Heart left ventricle (tissue), 16 donors: ENCODE data around the gene FOXP4. TPM values are rescaled to one million over a fixed set of nuclear protein-coding genes. Genes with fewer than 3 reads are reported as not detected.

ENCODE experiments used
- ATAC-seq, 4 donors: fragments of 200-7000 bp; cut with Tn5 transposase; one replicate each; pipeline ENCODE4 v1.9.1; 2020 to 2022; ENCODE audit warnings: moderate library complexity in 4 of 4, mild to moderate bottlenecking in 3 of 4, moderate number of reproducible peaks in 1 of 4
- DNase-seq, 5 donors: peaks; one replicate each; pipeline ENCODE4 v3.0.0-alpha.2; 2020
- H3K27ac ChIP-seq, 12 donors: fragments of 200-600 bp; sonication (generic) in 4 of 12; one replicate each; pipeline versions ENCODE4 v1.5.0 to v1.8.0; 2016 to 2022; ENCODE audit warnings: mild to moderate bottlenecking in 2 of 12
- H3K27me3 ChIP-seq, 9 donors: fragments of 200-600 bp; sonication (generic) in 2 of 9; one replicate each; pipeline versions ENCODE4 v1.5.1 to v1.8.0; 2016 to 2022; ENCODE audit warnings: mild to moderate bottlenecking in 3 of 9
- H3K36me3 ChIP-seq, 9 donors: fragments of 200-600 bp; sonication (generic) in 2 of 9; one replicate each; pipeline versions ENCODE4 v1.5.0 to v1.8.0; 2018 to 2022; ENCODE audit warnings: mild to moderate bottlenecking in 2 of 9
- H3K4me1 ChIP-seq, 12 donors: fragments of 200-600 bp; sonication (generic) in 4 of 12; one replicate each; pipeline versions ENCODE4 v1.5.0 to v1.8.0; 2016 to 2022; ENCODE audit warnings: mild to moderate bottlenecking in 3 of 12
- H3K4me3 ChIP-seq, 12 donors: fragments of 200-600 bp; sonication (generic) in 4 of 12; one replicate each; pipeline versions ENCODE4 v1.5.0 to v1.8.0; 2017 to 2022; ENCODE audit warnings: mild to moderate bottlenecking in 9 of 12, moderate library complexity in 4 of 12
- H3K9me3 ChIP-seq, 12 donors: fragments of 200-600 bp; sonication (generic) in 4 of 12; one replicate each; pipeline versions ENCODE4 v1.5.0 to v1.8.0; 2016 to 2022; ENCODE audit warnings: mild to moderate bottlenecking in 1 of 12
- POLR2A ChIP-seq, 2 donors: fragments of 450-650 bp; IDR thresholded peaks; one replicate each; pipeline ENCODE4 v1.6.1; 2017; ENCODE audit warnings: antibody characterized with exemption in 2 of 2, mild to moderate bottlenecking in 2 of 2, moderate library complexity in 2 of 2
- WGBS, 4 donors: extraction: QIAGEN DNeasy Blood & Tissue Kit in 2 of 4; methylation state at CpG; one replicate each; pipeline versions ENCODE4 v1.1.5 to v1.1.7; 2013 to 2018; 5-methylcytosine and 5-hydroxymethylcytosine counted together
- intact Hi-C, 10 donors: fragments of 100-400 bp; cut with DNase I; formaldehyde crosslinking; loops; one replicate each; pipeline versions ENCODE4 v1.11.1 to v1.14.2; 2022
- polyA plus RNA-seq, 2 donors: library from polyadenylated mRNA; stranded (reverse); fragments of 200-250 nt; gene quantifications; one replicate each; pipeline ENCODE4 v1.2.3, GENCODE V29; 2013
- total RNA-seq, 9 donors: library from RNA; depleted of rRNA in 2 of 9; stranded (reverse); fragments of >200 nt in 2 of 9; fragmentation: NEBNext Ultra II Directional in 3 of 9; extraction: Animal tissue kit (Norgen Biotek cat#: 25700) in 3 of 9; gene quantifications; one replicate each; pipeline versions ENCODE4 v1.1.0 to v1.2.4, GENCODE V29; 2016 to 2023
- TF ChIP-seq, protein P1 (sequence below), 12 donors: fragments of 200-600 bp; sonication (generic) in 4 of 12; IDR thresholded peaks; one replicate each; pipeline versions ENCODE4 v1.5.0 to v1.8.0; 2018 to 2022; ENCODE audit warnings: antibody characterized with exemption in 12 of 12, mild to moderate bottlenecking in 5 of 12
- donor health status: ischemic (EF 13 %, LVEDD 7.1; RV severe dilation, severe dysfunction).
- donor health status: healthy with polysubstance abuse.
- donor health status: DM: no; HTN: yes; CAD: no.
- donor health status: DM: no; HTN: no; CAD: no.
- donor health status: ischemic (EF 25% LVEDD 6.9; RV normal size, moderate dysfunction).
- donor health status: ischemic (EF 25% LVEDD 5.7; RV mildly dilated, moderate dysfunction).
- donor health status: healthy.
- donor health status: DM: yes; HTN: yes; CAD: no.
- donor health status: ischemic (EF 35%, LVEDD 5.7; RV mildly dilated, moderate dysfunction).
- donor health status: nonischemic (EF 11% LVEDD 7.7; RV severe dilation, severe dysfunction).
- donor health status: DM: yes; HTN: yes; CAD: no.
- donor health status: PGD.
- donor health status: ischemic (EF 29% LVEDD 5.4; RV normal size, mild dysfunction).
- donor health status: nonischemic (EF 23%, LVEDD 6.1; RV moderate dilation, normal function).

Gene FOXP4
- total and polyA plus RNA-seq, 11 donors = 10.9 to 22.5 (median 16.0) TPM

DNA sequence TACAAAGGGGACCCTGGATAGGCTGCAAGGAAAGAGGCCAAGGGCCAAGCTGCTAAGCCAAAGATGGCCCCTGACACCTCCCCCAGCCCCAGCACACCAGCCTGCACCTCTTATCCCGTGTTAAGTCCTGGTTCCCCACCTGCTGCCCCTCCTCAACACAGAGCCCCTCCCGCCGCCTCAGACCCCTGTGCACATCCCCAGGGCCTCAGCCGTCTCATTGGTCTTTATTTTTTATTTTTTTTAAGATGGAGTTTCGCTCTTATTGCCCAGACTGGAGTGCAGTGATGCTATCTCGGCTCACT lies 55.0 kb downstream of the FOXP4 start:
- intact Hi-C loops = loop anchor here in 6 of 10 donors (5.0 to 10.0 kb wide), 3 partner anchors 174 to 444 kb away; partner anchors contain the start of gene FRS3 (in 6 of the 6)

DNA sequence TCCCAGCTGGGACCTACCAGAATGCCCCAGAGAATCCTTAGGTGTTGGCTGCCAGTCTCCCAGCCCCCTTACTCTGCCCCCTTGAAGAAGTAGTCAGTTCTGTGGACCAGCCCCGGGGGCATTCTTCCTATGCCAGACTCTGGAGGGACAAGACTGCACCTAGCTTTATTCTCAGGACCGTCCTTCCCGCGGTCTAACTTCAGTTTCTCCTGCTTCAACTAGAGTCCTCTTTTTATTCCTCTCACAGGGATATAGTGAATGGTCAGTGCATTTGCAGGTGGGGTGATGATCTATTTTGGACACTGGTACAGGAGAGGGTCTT lies 56.2 kb downstream of the FOXP4 start:
- ATAC-seq = no peak
- intact Hi-C loops = loop anchor here in 7 of 10 donors (2.0 to 10.0 kb wide), 5 partner anchors 80 to 442 kb away; partner anchors contain the start of gene FRS3 (in 6 of the 7)

More for the DNA sequence above, 55.0 kb downstream of the FOXP4 start:
- ATAC-seq (no peak), DNase-seq (peak in 1 of 5 donors; percentile 34)
- TF ChIP-seq, protein P1, sequence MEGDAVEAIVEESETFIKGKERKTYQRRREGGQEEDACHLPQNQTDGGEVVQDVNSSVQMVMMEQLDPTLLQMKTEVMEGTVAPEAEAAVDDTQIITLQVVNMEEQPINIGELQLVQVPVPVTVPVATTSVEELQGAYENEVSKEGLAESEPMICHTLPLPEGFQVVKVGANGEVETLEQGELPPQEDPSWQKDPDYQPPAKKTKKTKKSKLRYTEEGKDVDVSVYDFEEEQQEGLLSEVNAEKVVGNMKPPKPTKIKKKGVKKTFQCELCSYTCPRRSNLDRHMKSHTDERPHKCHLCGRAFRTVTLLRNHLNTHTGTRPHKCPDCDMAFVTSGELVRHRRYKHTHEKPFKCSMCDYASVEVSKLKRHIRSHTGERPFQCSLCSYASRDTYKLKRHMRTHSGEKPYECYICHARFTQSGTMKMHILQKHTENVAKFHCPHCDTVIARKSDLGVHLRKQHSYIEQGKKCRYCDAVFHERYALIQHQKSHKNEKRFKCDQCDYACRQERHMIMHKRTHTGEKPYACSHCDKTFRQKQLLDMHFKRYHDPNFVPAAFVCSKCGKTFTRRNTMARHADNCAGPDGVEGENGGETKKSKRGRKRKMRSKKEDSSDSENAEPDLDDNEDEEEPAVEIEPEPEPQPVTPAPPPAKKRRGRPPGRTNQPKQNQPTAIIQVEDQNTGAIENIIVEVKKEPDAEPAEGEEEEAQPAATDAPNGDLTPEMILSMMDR (IDR thresholded peaks at IDR 0.05) = no peak
- H3K9me3 ChIP-seq = no peaks in the 10 kb centered on the region
- no peak overlapping the region for H3K27ac ChIP-seq
- H3K27me3 ChIP-seq = no peaks in the 10 kb centered on the region
- WGBS, 4 donors = 88 to 92% (median 90%) methylated on average over 6 of the region's 6 CpGs
- peaks cover 0 to 11% (median 3%) of the 10 kb centered on the region in 12 donors for H3K4me1 ChIP-seq
- peaks cover 0 to 26% (median 10%) of the 10 kb centered on the region in 9 donors for H3K36me3 ChIP-seq
- H3K4me3 ChIP-seq = no peak overlapping the region

GRCh38 chr6:41602864-41603608 lies 56.9 kb downstream of the FOXP4 start:
- Histone ChIP-seq H3K4me3 (peak overlapping the region in 9 of 12 donors; percentile 2 to 40 (median 17)), H3K27ac (peak overlapping the region in 3 of 12 donors; percentile 5 to 52 (median 51)), H3K4me1 (peaks cover 0 to 11% (median 3%) of the 10 kb centered on the region in 12 donors), H3K9me3 (no peaks in the 10 kb centered on the region), H3K27me3 (no peaks in the 10 kb centered on the region), H3K36me3 (peaks cover 0 to 13% (median 0%) of the 10 kb centered on the region in 9 donors)
- peak; percentile 84 to 88 (median 84) for DNase-seq
- ATAC-seq = peak; percentile 62 to 87 (median 81)
- TF ChIP-seq, protein P1 (IDR thresholded peaks at IDR 0.05) = peak; percentile 77 to 96 (median 90)
- no peak for TF ChIP-seq POLR2A (IDR thresholded peaks at IDR 0.05)
- intact Hi-C loops = loop anchor here (1.0 to 10.0 kb wide), 6 partner anchors 79 to 442 kb away; partner anchors contain the start of gene FRS3 (in 6 of the 10)
- 6 to 7% (median 7%) methylated on average over 20 of the region's 20 CpGs for WGBS, 4 donors

More for the DNA sequence above, 56.2 kb downstream of the FOXP4 start:
- DNase-seq = peak in 1 of 5 donors; percentile 23
- no peaks in the 10 kb centered on the region for H3K9me3 ChIP-seq
- no peaks in the 10 kb centered on the region for H3K27me3 ChIP-seq
- H3K36me3 ChIP-seq = peaks cover 0 to 17% (median 2%) of the 10 kb centered on the region in 9 donors
- no peak for TF ChIP-seq POLR2A (IDR thresholded peaks at IDR 0.05)
- TF ChIP-seq, protein P1 (IDR thresholded peaks at IDR 0.05) = no peak
- peaks cover 0 to 11% (median 3%) of the 10 kb centered on the region in 12 donors for H3K4me1 ChIP-seq
- WGBS, 4 donors = 65 to 78% (median 72%) methylated on average over 4 of the region's 4 CpGs
- peak overlapping the region in 1 of 12 donors; percentile 52 for H3K27ac ChIP-seq
- H3K4me3 ChIP-seq = no peak overlapping the region

- ATAC-seq = no peak
- intact Hi-C loops = loop anchor here in 6 of 10 donors (5.0 to 10.0 kb wide), 3 partner anchors 171 to 441 kb away; partner anchors contain the start of gene FRS3 (in 6 of the 6)
- no peaks in the 10 kb centered on the region for H3K9me3 ChIP-seq
- WGBS, 4 donors = 82 to 88% (median 86%) methylated on average over 4 to 5 of the region's 5 CpGs
- no peak overlapping the region for H3K4me3 ChIP-seq
- H3K4me1 ChIP-seq = peaks cover 0 to 11% (median 3%) of the 10 kb centered on the region in 12 donors
- H3K27me3 ChIP-seq = no peaks in the 10 kb centered on the region
- H3K36me3 ChIP-seq = peaks cover 0 to 7% (median 0%) of the 10 kb centered on the region in 9 donors
- TF ChIP-seq, protein P1 (IDR thresholded peaks at IDR 0.05) = no peak
- no peak for TF ChIP-seq POLR2A (IDR thresholded peaks at IDR 0.05)
- H3K27ac ChIP-seq = no peak overlapping the region
- peak in 1 of 5 donors; percentile 40 for DNase-seq
These were observed 57.8 kb downstream of the FOXP4 start for GRCh38 chr6:41604006-41604405.
